T-cell (primary cell): ENCODE measurements around the gene FAM13A. TPM values are rescaled to one million over a fixed set of nuclear protein-coding genes. Genes with fewer than 3 reads are reported as not detected.

ENCODE experiments used
- ATAC-seq, 4 experiments: fragments of 200-7000 bp in 3 of 4; fragments of 150-1000 bp in 1 of 4; cut with Tn5 transposase; replicated peaks in 1 of 4; 1 replicate in 3 of 4; 2 replicates in 1 of 4; pipeline ENCODE4 v1.10.0; 2021; ENCODE audit warnings: moderate library complexity in 3 of 4, mild to moderate bottlenecking in 2 of 4, moderate number of reproducible peaks in 1 of 4
- CTCF ChIA-PET, 2 donors: fragments of 300-600 bp; sonication (Branson Sonifier 250); formaldehyde crosslinking; loops; one replicate each; lab custom pipeline; 2022; ENCODE audit warnings: antibody characterized with exemption in 2 of 2; lab: Charles Lee
- POLR2A ChIA-PET, 2 donors: fragments of 300-600 bp; sonication (Branson Sonifier 250); formaldehyde crosslinking; loops; one replicate each; lab custom pipeline; 2022; ENCODE audit warnings: antibody characterized with exemption in 2 of 2; lab: Charles Lee
- DNase-seq, 35 experiments: peaks; one replicate each; pipeline versions ENCODE4 v3.0.0 to v3.0.0-alpha.2; 2013 to 2023
- H3K27ac ChIP-seq: one replicate; pipeline ENCODE4 v1.5.1; 2013; ENCODE audit warnings: low read length
- H3K27me3 ChIP-seq, 2 experiments: replicated peaks in 1 of 2; 1 replicate in 1 of 2; 2 replicates in 1 of 2; pipeline versions ENCODE4 v1.6.1 to v1.7.0; 2013; ENCODE audit warnings: low read length in 1 of 2, mixed read lengths in 1 of 2; ENCODE audit not compliant: control insufficient read depth in 2 of 2, insufficient read depth in 2 of 2; ENCODE audit errors: extremely low read depth in 1 of 2
- H3K36me3 ChIP-seq, 2 donors: 1 replicate in 1 of 2; 2 replicates in 1 of 2; pipeline versions ENCODE4 v1.6.1 to v1.7.0; 2013; ENCODE audit warnings: low read length in 1 of 2; ENCODE audit not compliant: control insufficient read depth in 2 of 2, insufficient read depth in 1 of 2; ENCODE audit errors: extremely low read depth in 1 of 2
- H3K4me1 ChIP-seq, 2 experiments: 1 replicate in 1 of 2; 2 replicates in 1 of 2; pipeline versions ENCODE4 v1.6.1 to v1.7.0; 2013; ENCODE audit warnings: low read length in 2 of 2, mixed read lengths in 1 of 2; ENCODE audit not compliant: insufficient read depth in 2 of 2, control insufficient read depth in 1 of 2; ENCODE audit errors: extremely low read depth in 1 of 2
- H3K4me3 ChIP-seq, 2 donors: 1 replicate in 1 of 2; 2 replicates in 1 of 2; pipeline versions ENCODE4 v1.5.1 to v1.7.0; 2013; ENCODE audit warnings: mild to moderate bottlenecking in 2 of 2, low read length in 1 of 2, moderate library complexity in 1 of 2; ENCODE audit not compliant: control insufficient read depth in 1 of 2; ENCODE audit errors: extremely low read depth in 1 of 2
- H3K9me3 ChIP-seq: 2 replicates; pipeline ENCODE4 v1.7.0; 2013
- H3K27ac Mint-ChIP-seq, 2 donors: one replicate each; pipeline ENCODE4 v1.8.0; 2020 to 2021; ENCODE audit warnings: mild to moderate bottlenecking in 2 of 2, mixed read lengths in 2 of 2
- H3K27me3 Mint-ChIP-seq, 2 donors: one replicate each; pipeline ENCODE4 v1.8.0; 2021 to 2022; ENCODE audit warnings: mixed read lengths in 2 of 2
- H3K36me3 Mint-ChIP-seq: one replicate; pipeline ENCODE4 v1.8.0; 2021; ENCODE audit warnings: mixed read lengths
- H3K4me1 Mint-ChIP-seq, 3 donors: one replicate each; pipeline ENCODE4 v1.8.0; 2020 to 2022; ENCODE audit warnings: mixed read lengths in 3 of 3, mild to moderate bottlenecking in 1 of 3
- H3K4me3 Mint-ChIP-seq, 3 donors: one replicate each; pipeline ENCODE4 v1.8.0; 2020 to 2022; ENCODE audit warnings: mild to moderate bottlenecking in 3 of 3, mixed read lengths in 3 of 3, moderate library complexity in 3 of 3
- H3K9me3 Mint-ChIP-seq, 3 donors: one replicate each; pipeline ENCODE4 v1.8.0; 2020 to 2022; ENCODE audit warnings: mixed read lengths in 3 of 3
- WGBS: methylation state at CpG from one replicate; pipeline ENCODE4 v1.1.5; 2013; ENCODE audit warnings: missing lambda C conversion rate; ENCODE audit not compliant: insufficient coverage; 5-methylcytosine and 5-hydroxymethylcytosine counted together
- total RNA-seq, 35 experiments: library from RNA in 6 of 35; stranded (reverse) in 6 of 35; fragments of 120-200 nt in 1 of 35; gene quantifications; one replicate each; pipeline versions ENCODE4 v1.2.1 to v1.2.4 and lab custom pipeline; 2013 to 2026

FAM13A gene
- total RNA-seq, 5 donors from 2014 or later (not counting 1 experiment from before 2014, with no cell fraction given) = 11.3 to 92.9 (median 22.7) TPM

DNA sequence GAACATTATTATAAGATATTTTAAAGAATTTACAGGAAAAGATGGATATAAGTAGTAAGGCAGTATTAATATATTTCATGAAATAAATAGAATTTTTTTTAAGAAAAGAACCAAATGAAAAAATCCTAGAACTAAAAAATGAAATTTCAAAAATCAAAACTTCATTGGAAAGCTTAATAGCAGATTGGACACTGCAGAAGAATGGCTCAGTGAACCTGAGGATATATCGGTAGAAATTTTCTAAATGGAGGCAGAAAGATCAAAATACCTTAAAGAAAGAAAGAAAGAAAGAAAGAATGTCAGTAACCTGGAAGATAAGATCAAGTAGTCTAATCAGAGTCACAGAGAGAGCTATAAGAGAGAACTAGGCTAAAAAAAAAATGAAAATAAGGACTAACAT lies 21.3 kb upstream of the FAM13A start:
- H3K36me3 Mint-ChIP-seq = no peaks in the 10 kb centered on the region
- POLR2A ChIA-PET = no interaction called here
- no peak overlapping the region for H3K27ac Mint-ChIP-seq
- H3K27me3 Mint-ChIP-seq = peaks cover 4 to 5% of the 10 kb centered on the region in 2 donors
- no peaks in the 10 kb centered on the region for H3K27me3 ChIP-seq
- DNase-seq = no peak
- no CpG with 5 or more reads among the region's 1 CpG for WGBS
- H3K4me1 Mint-ChIP-seq = peaks cover 0 to 4% (median 0%) of the 10 kb centered on the region in 3 donors
- CTCF ChIA-PET = interaction anchor here in 1 of 2 donors (0.5 kb wide), 1 partner anchor 43 kb away, joined by 7 read pairs; no protein-coding TSS in a partner anchor
- no peak overlapping the region for H3K27ac ChIP-seq
- H3K4me3 ChIP-seq = no peak overlapping the region
- no peaks in the 10 kb centered on the region for H3K4me1 ChIP-seq
- H3K9me3 ChIP-seq = no peaks in the 10 kb centered on the region
- no peaks in the 10 kb centered on the region for H3K36me3 ChIP-seq
- no peak for ATAC-seq
- peaks cover 0 to 30% (median 21%) of the 10 kb centered on the region in 3 donors for H3K9me3 Mint-ChIP-seq
- H3K4me3 Mint-ChIP-seq = no peak overlapping the region

DNA sequence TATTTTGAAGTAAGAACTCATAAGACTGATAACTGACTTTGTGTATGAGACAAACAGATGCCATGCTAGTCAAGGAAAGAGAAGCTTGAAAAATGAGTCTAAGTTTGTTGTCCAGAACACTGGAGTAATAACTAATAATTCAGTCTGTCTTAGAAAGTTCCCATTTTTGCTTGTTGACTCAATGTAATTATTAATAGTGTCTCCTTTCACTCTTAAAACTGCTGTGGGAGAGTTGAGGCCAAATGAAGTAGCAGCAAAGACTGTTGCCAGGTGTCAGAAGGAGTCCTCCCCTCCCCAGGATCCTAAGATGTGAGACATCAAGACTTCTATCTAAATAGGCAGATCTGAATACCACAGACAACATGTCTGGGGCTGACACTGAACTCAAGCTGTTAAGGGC lies 20.8 kb upstream of the FAM13A start:
- Mint-ChIP-seq H3K36me3 (no peaks in the 10 kb centered on the region), H3K27ac (no peak overlapping the region), H3K27me3 (peaks cover 4 to 5% of the 10 kb centered on the region in 2 donors), H3K4me3 (no peak overlapping the region), H3K9me3 (peaks cover 0 to 30% (median 21%) of the 10 kb centered on the region in 3 donors), H3K4me1 (peaks cover 0 to 4% (median 0%) of the 10 kb centered on the region in 3 donors)
- Histone ChIP-seq H3K9me3 (no peaks in the 10 kb centered on the region), H3K4me1 (no peaks in the 10 kb centered on the region), H3K4me3 (no peak overlapping the region), H3K36me3 (no peaks in the 10 kb centered on the region), H3K27ac (no peak overlapping the region), H3K27me3 (no peaks in the 10 kb centered on the region)
- ChIA-PET CTCF (no interaction called here), POLR2A (no interaction called here)
- ATAC-seq = no peak
- DNase-seq = no peak

- Mint-ChIP-seq H3K9me3 (peaks cover 0 to 15% (median 10%) of the 10 kb centered on the region in 3 donors), H3K4me3 (no peak overlapping the region), H3K27me3 (peaks cover 4 to 5% of the 10 kb centered on the region in 2 donors), H3K36me3 (no peaks in the 10 kb centered on the region), H3K27ac (no peak overlapping the region), H3K4me1 (peaks cover 0 to 6% (median 3%) of the 10 kb centered on the region in 3 donors)
- DNase-seq = no peak
- ATAC-seq = no peak
- CTCF ChIA-PET = no interaction called here
- H3K27me3 ChIP-seq = no peaks in the 10 kb centered on the region
- H3K27ac ChIP-seq = no peak overlapping the region
- H3K9me3 ChIP-seq = no peaks in the 10 kb centered on the region
- no peaks in the 10 kb centered on the region for H3K36me3 ChIP-seq
- H3K4me3 ChIP-seq = no peak overlapping the region
- POLR2A ChIA-PET = interaction anchor here in 1 of 2 donors (0.6 kb wide), 1 partner anchor 692 kb away, joined by 9 read pairs; no protein-coding TSS in a partner anchor
- 100% methylated on average over 1 of the region's 1 CpG for WGBS
- H3K4me1 ChIP-seq = no peaks in the 10 kb centered on the region
These were observed 15.9 kb upstream of the FAM13A start for GRCh38 chr4:89072921-89073320.

DNA sequence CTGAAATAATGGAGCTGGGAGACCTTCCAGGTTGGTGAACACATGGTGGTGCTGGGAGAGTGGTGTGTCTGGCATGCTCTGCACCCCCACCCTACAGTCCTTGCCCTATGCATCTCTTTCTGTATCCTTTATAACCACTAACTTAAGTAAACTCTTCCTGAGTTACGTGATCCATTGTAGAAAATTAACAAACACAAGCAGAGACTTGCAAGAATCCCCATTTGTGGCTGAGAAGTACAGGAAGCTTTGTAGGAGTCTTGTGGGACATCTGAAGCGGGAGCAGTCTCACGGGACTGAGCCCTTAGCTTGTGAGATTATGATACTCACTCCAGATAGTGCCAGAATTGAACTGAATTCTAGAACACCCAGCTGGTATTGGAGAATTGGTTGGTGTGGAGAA lies 14.3 kb upstream of the FAM13A start:
- Mint-ChIP-seq H3K4me3 (no peak overlapping the region), H3K36me3 (no peaks in the 10 kb centered on the region), H3K9me3 (peaks cover 0 to under 1% (median 0%) of the 10 kb centered on the region in 3 donors), H3K27ac (no peak overlapping the region), H3K4me1 (peaks cover 0 to 6% (median 3%) of the 10 kb centered on the region in 3 donors), H3K27me3 (peaks cover 0 to 2% of the 10 kb centered on the region in 2 donors)
- ChIA-PET POLR2A (no interaction called here), CTCF (no interaction called here)
- H3K27me3 ChIP-seq = no peaks in the 10 kb centered on the region
- no peak for ATAC-seq
- WGBS = no CpG with 5 or more reads among the region's 3 CpGs
- no peak overlapping the region for H3K27ac ChIP-seq
- H3K9me3 ChIP-seq = no peaks in the 10 kb centered on the region
- DNase-seq = no peak
- no peaks in the 10 kb centered on the region for H3K4me1 ChIP-seq
- H3K4me3 ChIP-seq = no peak overlapping the region
- no peaks in the 10 kb centered on the region for H3K36me3 ChIP-seq

DNA sequence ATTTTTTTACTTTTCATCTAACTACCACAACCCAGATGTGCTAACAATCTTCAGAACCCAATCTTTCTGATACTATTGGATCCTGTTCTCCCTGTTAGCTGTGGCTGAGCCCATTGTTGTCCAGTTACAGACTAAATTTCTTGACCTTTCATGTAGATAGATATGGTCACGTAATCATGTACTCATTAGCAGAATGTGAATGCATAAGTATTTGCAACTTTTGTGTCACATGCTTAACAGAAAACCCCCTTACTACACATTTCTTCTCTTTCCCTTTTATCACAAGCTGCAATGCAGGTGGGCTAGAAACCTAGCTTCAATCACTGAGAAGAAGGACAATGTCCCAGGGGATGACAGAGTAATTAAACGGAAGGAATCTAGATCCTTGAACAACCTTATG lies 13.1 kb upstream of the FAM13A start:
- ATAC-seq (no peak), DNase-seq (no peak)
- ChIA-PET POLR2A (interaction anchor here in 1 of 2 donors (0.7 kb wide), 1 partner anchor 13 kb away, joined by 7 read pairs; the partner anchor contains the start of gene FAM13A), CTCF (interaction anchor here (0.6 to 0.8 kb wide), 3 partner anchors 312 to 764 kb away, joined by 3 read pairs; no protein-coding TSS in a partner anchor)
- H3K4me3 ChIP-seq = no peak overlapping the region
- no peaks in the 10 kb centered on the region for H3K36me3 ChIP-seq
- Mint-ChIP-seq H3K9me3 (no peaks in the 10 kb centered on the region), H3K27me3 (peaks cover 0 to 2% of the 10 kb centered on the region in 2 donors), H3K4me3 (no peak overlapping the region), H3K4me1 (peaks cover 0 to 6% (median 3%) of the 10 kb centered on the region in 3 donors), H3K36me3 (no peaks in the 10 kb centered on the region), H3K27ac (no peak overlapping the region)
- no CpG with 5 or more reads among the region's 2 CpGs for WGBS
- no peaks in the 10 kb centered on the region for H3K27me3 ChIP-seq
- no peak overlapping the region for H3K27ac ChIP-seq
- H3K4me1 ChIP-seq = no peaks in the 10 kb centered on the region
- H3K9me3 ChIP-seq = no peaks in the 10 kb centered on the region

- DNase-seq (no peak), ATAC-seq (no peak)
- Histone ChIP-seq H3K9me3 (no peaks in the 10 kb centered on the region), H3K27ac (no peak overlapping the region), H3K4me1 (no peaks in the 10 kb centered on the region), H3K36me3 (no peaks in the 10 kb centered on the region), H3K27me3 (no peaks in the 10 kb centered on the region), H3K4me3 (no peak overlapping the region)
- ChIA-PET CTCF (interaction anchor here in 1 of 2 donors (0.7 to 0.8 kb wide), 2 partner anchors 313 to 554 kb away, joined by 3 read pairs; no protein-coding TSS in a partner anchor), POLR2A (interaction anchor here in 1 of 2 donors (0.7 kb wide), 1 partner anchor 13 kb away, joined by 7 read pairs; the partner anchor contains the start of gene FAM13A)
- Mint-ChIP-seq H3K4me3 (no peak overlapping the region), H3K27ac (peak overlapping the region in 1 of 2 donors; percentile 29), H3K36me3 (no peaks in the 10 kb centered on the region), H3K27me3 (peaks cover 3 to 5% of the 10 kb centered on the region in 2 donors), H3K9me3 (no peaks in the 10 kb centered on the region), H3K4me1 (peaks cover 0 to 6% (median 3%) of the 10 kb centered on the region in 3 donors)
- WGBS = no CpG with 5 or more reads among the region's 2 CpGs
These were observed 12.5 kb upstream of the FAM13A start for GRCh38 chr4:89069481-89069880.
